GM03348 (cell line): ENCODE measurements around the gene HCST.
"Not testable (repeated sequence)": the region's sequence is repeated elsewhere in the genome, so short reads cannot be mapped to it uniquely, and the experiment has no call there.

Experiments
- DNase-seq: peaks from one replicate; pipeline ENCODE4 v3.0.0; 2012; ENCODE audit warnings: low spot score

HCST gene

DNA sequence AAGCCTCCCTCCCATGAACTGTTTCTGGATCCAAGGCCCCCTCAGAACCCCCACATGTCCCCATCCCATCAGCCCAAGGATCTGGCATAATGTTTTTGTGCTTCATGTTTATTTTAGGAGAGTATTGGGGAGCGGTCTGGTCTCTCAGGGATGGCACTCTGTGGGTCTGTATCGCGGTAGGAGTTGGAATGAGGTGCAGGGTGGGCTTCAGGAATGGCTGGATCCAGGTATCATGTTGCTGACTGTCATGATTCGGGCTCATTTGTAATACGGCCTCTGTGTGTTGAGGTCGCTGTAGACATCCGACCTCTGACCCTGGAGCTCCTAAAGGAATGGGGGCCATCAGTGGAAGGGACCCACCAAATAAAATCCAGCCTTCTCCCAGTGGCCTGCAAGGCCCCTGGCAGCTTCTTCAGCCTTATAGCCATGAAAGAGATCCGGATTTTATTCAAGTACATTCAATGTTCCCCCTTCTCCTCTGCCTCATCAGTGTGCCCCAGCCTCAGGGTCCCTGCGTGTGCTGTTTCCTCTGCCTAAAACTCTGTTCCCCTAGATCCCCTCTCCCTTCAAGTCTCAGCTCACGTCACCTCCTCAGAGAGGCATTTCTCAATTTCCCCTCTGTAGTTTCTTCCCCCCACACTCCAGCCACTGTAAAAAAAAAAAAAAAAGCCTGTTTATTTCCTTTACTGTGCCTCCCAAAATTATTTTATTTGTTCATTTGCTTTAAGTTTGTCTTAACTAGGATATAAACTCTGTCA lies 2.2 kb downstream of the HCST start:
- no peak for DNase-seq

DNA sequence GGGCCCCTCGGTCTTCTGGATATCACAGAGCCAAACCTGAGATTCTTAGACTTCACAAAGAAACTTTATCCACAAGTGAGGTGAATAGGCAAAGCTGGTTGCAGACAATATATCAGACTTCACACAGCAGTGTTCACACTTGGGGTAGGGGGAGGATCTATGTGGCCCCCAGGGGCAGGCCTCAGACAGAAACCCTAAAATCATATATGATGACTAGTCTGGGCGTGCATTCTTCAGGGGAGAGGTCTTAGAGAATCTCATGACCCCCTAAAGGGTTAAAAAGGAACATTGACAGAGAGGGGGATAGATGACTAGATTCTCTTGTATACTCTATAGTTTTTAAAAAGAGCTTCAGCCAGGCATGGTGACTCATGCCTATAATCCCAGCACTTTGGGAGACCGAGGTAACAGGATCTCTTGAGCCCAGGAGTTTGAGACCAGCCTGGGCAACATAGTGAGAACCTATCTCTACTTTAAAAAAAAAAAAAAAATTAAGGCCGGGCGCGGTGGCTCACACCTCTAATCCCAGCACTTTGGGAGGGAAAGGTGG lies 2.9 kb downstream of the HCST start:
- no peak for DNase-seq

DNA sequence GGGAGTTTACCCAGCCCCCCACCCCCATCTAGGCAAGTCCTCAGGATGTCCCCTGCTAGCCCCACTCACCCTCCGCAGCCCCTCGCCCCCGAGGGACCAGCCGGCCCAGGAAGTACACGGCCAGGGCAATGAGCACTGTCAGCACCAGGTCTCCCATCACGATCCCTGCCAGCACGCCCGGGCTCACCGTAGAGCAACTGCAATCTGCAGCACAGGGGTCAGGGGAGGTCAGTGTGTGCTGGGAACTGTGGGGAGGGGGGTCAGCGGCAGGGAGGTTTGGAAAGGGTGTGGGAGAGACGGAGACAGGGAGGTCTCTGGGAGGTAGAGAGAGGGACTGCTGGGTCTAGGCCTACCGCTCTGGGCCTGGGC lies 5.0 kb downstream of the HCST start:
- no peak for DNase-seq

DNA sequence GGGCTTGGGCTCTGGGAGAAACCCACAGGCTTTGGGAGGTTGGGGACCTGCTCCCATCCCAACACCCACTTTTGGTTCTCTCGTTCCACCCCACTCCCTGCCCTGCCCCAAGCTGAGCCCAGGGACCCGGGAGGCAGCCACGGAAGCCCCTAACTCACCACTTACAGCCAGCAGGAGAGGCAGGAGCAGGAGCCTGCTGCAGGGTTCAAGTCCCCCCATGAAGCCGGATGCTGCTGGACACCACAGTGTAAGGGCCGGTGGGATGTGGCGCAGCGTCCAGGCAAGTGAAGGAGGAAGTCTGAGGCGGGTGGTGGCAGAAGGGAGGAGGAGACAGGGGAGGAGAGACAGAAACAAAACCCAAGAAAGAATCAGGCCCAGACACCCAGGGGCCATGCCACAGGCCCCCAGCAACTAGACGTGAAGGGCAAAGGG lies 5.7 kb downstream of the HCST start, which contains the start of gene TYROBP:
Gene TYROBP (minus strand): TSS at position 286 of the 432 bp plus-strand sequence. CDS start 67 bp downstream, at position 219.
- no peak for DNase-seq

DNA sequence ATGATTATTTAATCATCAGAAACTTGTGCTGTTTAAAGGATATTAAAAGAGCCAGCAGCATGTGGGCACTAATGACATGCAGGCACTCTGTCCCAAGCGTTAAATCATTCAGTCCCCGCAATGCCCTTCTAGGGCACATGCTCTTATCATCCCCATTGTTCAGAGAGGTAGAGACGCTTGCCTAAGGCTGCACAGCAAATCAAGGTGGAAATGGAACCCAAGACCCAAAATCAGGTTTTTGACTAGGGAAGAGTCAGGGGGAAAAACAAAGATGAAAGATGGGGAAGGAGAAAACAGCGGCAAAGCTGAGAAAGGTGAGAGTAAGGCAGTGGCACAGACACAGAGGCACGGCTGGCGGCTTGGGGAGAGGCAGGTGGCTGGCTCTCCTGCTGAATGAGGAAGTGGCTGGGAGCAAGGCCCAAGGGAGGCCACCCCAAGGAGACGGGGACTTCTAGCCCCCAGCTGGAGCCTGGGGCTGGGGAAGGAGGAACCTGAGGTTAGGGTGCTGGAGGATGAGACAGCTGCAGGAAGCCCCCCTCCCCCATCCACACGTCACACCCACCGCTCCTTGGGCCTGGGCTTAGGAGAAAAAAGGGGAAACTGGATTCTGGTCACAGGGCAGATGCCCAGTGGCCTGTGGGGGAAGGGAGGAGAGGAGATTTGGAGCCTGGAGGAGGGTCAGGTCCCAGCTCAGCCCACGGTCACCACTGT lies 6.8 kb downstream of the HCST start:
- no peak for DNase-seq

DNA sequence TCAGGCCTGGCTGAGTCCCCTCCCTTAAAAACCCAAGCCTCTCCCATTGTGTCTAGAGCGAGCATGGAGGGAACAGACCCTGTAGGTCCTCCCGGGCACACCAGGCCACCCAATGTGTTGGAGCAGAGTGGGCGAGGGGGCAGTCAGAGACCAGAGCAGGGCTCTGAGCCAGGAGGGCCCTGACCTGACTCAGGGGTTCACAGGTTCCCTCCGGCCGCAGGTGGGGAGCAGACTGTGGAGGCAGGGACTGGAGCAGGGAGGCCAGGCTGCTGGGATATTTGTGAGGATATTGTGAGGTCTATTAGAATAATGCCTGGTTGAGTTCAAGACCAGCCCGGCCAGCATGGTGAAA lies 7.3 kb downstream of the HCST start:
- DNase-seq: no peak

DNA sequence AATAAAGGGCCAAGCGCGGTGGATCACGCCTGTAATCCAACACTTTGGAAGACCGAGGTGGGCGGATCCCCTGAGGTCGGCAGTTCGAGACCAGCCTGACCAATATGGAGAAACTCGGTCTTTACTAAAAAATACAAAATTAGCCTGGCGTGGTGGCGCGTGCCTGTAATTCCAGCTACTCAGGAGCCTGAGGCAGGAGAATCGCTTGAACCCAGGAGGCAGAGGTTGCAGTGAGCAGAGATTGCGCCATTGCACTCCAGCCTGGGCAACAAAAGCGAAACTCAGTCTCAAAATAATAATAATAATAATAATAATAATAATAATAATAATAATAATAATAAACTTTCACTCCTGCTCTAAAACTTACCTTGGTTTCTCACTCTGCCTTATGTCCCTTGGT lies 8.0 kb downstream of the HCST start:
- DNase-seq: not testable (repeated sequence)

DNA sequence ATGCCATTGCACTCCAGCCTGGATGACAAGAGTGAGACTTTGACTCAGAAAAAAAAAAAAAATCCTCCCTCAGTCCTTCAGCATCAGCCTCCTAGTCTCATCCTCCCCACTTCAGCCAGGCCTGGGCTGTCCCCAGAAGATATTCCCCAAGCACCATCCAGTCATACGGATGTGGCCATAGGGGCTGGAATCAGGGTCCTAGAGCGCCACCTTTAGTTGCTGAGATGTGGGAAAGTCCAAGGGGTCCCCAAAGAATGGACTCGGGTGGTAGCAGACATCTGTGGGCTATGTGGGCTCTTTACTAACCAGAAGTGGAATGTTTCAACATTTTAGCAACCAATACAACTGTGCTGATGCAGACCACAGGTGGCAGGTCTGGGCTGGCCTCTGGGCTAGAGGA lies 8.8 kb downstream of the HCST start:
- no peak for DNase-seq

DNA sequence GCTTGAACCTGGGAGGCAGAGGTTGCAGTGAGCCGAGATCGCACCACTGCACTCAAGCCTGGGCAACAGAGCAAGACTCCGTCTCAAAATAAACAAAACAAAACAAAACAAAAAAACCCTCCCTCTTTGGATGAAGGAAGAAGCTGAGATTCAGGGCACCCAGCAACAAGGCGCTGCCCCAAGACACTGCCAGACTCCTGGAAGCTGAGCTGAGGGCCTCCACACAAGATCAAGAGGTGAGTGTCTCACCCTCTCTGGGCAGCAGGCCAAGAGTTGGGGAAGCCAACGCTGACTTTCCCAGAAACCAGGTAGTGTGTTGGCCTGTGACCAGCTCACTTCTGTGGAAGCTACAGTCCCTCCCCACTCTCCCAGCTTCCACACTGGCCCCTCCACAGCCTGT lies 9.5 kb downstream of the HCST start:
- no peak for DNase-seq

DNA sequence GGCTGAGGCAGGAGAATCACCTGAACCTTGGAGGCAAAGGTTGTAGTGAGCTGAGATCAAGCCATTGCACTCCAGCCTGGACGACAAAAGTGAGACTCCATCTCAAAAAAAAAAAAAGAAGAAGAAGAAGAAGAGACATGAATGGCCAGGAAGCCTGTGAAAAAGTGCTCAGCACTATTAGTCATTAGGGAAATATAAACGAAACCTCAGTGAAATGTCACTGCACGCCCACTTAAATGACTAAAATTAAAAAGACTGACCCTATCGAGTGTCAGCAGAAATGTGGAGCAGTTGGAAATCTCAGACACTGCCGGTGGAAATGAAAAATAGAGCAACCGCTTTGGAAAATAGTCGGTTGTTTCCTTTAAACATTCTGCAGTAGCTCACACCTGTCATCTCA lies 11.3 kb downstream of the HCST start:
- no peak for DNase-seq

DNA sequence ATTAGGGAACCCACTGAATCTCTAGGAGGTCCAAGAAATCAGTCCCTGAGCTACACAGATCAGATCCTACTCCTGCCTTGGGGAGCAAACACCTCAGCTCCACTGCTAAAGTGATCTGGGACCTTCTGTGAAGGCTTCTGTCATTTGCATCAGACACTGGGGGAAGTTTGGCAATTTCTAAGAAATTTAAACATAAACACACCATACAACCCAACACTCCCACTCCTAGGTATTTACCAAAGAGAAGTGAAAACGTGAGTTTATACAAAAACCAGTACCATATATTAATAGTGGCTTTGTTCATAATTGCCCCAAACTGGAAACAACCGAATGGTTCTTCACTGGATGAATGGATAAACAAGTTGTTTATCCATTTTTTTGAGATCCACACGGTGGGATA lies 13.1 kb downstream of the HCST start:
- no peak for DNase-seq

DNA sequence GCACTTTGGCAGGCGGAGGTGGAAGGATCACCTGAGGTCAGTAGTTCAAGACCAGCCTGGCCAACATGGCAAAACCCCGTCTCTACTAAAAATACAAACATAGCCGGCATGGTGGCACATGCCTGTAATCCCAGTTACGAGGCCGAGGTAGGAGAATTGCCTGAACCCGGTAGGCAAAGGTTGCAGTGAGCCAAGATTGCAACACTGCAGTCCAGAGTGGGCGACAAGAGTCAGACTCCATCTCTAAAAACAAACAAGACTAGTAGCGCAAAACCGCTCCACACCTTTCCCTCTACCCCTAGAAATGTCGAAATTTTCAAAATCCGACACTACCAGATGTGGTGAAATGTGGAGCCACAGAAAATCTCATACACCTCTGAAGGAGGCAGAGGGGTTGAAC lies 17.0 kb downstream of the HCST start:
- DNase-seq: no peak

DNA sequence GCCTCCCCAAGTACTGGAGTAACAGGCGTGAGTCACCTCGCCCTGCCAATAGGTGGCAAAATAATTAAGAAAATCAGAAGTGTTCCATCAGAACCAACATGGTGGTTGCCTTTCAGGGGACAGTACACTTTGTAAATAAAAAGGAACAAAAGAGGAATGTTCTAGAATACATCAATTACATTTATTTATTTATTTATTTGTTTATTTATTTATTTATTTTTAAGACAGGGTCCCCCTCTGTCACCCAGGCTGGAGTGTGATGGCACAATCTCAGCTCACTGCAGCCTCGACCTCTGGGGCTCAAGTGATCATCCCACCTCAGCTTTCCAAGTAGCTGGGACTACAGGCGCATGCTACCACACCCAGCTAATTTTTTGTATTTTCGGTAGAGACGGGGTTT lies 18.7 kb downstream of the HCST start:
- DNase-seq: no peak

DNA sequence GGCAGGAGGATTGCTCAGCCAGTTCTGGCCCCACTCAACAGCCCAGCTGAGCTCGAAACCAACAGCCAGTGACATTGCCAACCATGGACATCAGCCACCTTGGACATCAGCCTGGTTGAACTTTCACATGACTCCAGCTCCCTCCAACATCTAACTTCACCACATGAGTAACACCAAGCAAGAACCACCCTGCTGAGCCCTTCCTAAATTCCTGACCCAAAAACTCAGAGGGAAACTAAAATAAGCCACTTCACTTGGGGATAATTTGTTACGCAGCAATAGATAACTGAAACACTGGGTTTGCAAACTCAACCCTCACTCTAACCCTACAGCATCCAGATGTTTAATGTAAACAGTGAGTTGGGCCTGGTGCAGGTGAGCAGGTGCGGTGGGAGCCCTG lies 23.2 kb downstream of the HCST start:
- no peak for DNase-seq

DNA sequence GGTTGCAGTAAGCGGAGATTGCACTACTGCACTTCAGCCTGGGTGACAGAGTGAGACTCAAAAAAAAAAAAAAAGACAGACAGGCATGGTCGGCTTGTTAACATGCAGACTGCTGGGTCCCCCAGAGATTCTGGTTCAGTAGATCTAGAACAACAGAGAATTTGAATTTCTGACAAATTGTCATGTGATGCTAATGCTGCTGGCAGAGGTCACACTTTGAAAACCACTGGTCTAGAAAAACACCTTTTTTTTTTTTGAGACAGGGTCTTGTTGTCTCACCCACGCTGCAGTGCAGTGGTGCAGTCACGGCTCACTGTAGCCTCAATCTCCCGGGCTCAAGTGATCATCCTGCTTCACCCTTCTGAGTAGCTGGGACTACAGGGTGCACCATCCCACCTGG lies 26.2 kb downstream of the HCST start:
- DNase-seq: no peak

DNA sequence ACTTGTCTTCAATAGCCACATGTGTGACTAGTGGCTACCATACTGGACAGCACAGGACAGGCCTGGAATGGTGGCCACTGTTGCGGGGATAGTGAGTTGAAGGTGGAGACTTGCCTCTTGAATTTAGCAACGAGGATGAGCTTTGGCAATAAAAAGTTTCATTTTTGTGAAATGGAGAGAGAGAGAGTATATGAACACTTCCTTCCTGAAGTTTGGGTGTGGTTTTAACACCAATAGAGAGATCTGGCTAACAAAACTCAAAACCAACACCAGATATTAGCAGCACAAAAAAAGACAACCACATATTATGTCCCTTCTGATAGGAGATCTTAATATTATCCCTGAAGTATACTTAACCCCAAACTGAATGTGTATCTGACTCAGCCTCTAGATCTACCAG lies 27.5 kb downstream of the HCST start:
- DNase-seq: no peak

DNA sequence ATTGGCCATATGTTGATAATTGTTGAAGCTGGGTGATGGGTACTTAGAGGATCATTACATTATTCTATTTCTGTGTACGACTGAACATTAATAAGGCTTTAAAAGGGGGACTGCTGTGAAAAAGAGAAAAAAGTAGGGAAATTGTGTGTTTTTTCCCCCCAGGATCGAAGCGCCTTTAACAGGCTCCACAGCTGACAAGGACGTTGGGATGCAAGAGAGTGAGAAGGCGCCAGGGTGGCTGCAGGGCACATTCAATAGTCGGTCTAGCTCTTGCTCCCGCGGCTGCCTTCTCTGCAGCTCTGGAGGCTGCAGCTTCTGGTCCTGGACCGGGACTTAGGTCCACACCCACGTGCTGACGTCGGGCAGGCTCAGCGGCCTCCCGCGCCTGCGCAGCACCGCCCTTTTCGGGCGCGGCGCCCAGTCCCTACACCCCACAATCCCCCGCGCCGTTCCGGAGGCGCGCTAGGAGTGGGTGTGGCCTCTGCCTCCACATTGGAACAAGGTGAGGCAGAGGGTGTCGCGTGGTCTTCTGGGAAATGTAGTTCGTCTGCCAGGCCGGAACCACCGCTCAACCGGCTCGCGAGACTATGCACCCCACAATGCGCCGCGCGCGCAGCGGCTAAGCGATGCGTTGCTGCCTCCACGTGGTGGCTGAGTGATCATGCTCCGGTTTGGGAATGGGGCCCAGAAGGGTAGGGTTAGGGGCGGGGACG lies 29.0 kb downstream of the HCST start:
- peak; percentile 100 for DNase-seq

DNA sequence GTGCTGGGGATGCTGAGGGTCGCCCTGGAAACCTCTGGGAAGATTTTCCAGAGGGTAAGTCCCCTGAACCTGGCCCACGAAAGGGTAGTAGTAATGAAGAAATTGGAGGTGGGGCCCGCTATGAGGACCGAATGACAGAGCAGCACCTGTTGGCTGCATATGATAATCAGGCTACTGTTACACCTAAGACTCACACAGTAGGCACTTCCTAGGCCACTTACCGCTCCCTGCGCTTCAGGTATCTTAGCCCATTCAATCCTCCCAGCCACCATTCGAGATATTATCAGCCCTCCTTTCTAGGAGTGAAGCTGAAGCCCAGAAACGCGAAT lies 29.5 kb downstream of the HCST start:
- DNase-seq: no peak

DNA sequence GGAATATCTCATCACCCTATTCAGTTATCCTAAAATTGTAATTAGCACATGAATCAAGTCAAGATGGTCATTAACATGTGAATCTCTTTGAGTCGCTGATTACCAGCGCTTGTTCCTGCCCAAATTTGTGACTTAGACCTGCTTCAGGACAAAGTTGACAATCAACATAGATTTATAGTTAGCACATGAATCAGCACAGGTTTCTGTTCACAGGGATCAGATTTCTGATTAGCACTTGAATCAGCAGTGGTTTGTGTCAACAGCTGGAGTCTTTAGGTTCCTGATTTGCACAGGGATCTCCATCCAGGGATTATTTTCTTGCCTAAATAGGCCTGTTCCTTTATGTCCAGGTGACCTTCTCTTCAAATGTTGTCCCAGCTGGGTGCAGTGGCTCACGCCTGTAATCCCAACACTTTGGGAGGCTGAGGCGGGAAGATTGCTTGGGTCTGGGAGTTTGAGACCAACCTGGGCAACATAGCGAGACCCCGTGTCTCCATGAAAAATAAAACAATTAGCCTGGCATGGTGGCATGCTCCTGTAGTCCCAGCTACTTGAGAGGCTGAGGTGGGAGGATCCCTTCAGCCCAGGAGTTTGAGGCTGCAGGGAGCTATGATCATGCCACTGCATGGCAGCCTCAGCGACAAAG lies 30.1 kb downstream of the HCST start:
- no peak for DNase-seq

DNA sequence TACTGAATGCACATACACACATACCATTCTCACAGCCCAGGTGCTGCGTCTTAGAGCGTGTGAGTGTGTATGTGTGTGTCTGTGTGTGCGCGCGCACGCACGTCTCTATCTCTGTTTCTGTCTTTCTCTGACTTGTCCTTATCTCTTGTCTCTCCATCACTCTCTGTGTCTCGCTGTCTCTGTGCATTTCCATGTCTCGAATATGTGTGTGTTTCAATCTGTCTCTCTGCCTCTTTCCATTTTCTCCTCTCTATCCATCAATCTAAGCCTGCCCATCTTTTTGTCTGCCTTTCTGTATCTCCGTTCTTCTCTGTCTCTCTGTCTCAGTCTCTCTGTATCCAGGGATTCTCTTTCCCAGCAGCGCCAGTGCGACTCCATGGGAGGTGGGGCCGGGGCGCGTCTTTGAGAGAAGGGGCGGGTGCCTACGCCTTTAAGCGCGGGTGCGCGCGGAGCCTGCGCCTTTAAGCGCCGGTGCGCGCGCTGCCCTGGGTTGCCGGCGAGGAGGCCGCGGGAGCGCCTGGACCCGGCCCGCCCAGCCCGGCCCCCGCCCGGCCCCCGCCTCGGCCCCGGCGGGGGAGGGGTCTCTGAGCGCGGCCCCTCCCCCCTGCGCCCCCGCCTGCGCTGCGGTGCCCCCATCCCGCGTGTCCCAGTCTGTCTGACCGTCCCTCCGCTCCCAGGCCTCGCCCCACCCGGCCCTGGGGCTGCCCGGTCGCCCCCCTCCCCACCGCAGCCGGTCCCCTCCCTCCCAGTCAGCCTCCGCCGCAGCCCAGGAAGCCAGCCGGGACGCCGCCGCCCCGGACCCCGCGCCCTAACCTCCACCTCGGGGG lies 33.8 kb downstream of the HCST start, which contains the start of gene LRFN3:
Gene LRFN3 (plus strand): TSS at position 464 of the 827 bp plus-strand sequence. CDS start 3,052 bp downstream, outside the sequence.
- peak; percentile 92 for DNase-seq

DNA sequence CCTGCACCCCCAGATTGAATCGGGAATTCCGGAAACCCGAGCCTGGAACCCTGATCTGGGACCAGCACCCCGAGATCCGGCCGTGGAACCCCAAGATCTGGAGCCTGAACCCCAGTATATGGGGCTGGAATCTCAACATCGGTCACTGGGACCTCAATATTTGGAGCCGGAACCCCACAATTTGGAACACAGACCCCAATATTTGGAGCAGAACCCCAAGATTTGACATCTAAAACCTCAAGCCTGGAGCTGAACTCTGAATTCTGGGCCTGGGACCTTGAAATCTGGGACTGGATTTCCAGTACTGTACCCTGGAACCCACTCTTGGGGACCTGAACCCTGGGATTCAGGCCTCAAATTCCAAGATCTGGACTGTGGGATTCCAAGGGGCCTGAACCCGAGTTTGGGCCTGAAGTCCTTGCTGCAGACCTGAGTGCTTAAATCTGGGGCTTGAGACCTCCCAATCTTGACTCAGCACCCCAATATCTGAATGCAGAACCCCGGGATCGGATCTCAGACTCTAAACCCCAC lies 34.5 kb downstream of the HCST start:
- DNase-seq: no peak
